ENCODE measurements around the gene CACNA2D4.

CACNA2D4 gene

DNA sequence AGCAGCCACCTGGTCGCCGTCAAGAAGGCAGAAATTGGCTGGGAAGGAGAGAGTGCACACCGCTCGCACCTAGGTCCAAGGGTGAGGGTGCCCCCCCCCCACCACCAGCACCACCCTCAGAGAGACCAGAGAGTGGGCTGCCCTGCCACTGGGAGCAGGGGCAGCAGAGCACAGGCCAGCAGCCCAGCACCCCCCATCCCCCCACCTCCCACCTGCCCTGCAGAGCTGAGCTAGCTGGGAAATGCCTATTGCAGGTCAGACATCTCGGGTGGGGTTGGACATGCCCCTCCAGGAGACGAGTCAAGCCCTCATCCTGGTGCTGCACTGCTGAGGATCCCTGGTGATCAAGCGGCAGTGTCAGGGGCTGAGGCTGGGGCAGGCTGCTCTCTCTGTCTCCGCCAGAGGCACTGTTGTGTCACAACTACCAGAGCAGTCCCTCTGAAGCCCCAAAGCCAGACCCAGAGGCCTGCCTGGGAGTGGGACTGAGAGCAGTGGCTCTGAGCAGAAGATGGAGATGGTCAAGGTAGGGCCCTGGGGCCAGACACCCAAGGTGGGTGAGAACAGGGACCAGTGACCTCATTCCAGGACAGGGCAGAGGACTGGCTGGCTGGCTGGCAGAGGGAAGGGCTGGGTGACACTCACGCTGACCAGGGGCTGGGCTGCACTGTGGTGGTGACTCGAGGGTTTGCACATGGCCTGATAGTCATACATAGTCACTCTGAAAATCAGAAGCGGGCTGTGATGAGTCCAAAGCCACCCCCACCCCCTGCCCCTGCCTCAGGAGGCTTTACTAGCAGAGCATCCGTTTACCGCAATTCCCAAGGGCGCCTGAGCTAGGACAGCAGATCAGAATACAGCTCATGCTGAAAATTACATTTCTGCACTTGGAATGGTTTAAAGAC is 117.8 kb downstream of the CACNA2D4 start:
- peak; percentile 78 for DNase-seq (ENCODE audit: low spot score)

DNA sequence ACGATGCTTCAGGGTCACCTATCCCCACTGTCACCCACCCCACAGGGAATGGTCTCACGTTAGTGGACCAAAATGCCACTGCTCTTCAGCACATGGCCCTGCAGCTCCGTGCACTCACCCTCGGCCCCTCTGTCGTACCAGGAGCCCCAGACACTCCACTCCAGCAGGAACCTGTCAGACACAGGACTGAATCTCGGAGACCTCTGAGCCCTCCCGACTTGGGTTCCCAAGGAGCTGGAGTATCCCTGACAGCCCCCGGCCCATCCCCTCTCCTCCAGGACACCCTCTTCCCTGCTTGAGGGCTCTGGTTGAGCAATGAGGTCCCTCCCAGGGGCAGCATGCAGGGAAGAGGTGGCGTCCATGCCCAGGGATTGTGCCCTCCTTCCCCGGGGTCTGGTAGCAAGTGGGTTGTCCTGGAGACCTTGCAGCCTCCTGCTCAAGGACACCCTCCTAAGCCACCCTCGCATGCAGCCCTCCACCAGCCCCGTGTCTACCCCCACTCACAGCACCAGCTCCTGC is 118.5 kb downstream of the CACNA2D4 start:
- peak; percentile 52 for DNase-seq (ENCODE audit: low spot score)

DNA sequence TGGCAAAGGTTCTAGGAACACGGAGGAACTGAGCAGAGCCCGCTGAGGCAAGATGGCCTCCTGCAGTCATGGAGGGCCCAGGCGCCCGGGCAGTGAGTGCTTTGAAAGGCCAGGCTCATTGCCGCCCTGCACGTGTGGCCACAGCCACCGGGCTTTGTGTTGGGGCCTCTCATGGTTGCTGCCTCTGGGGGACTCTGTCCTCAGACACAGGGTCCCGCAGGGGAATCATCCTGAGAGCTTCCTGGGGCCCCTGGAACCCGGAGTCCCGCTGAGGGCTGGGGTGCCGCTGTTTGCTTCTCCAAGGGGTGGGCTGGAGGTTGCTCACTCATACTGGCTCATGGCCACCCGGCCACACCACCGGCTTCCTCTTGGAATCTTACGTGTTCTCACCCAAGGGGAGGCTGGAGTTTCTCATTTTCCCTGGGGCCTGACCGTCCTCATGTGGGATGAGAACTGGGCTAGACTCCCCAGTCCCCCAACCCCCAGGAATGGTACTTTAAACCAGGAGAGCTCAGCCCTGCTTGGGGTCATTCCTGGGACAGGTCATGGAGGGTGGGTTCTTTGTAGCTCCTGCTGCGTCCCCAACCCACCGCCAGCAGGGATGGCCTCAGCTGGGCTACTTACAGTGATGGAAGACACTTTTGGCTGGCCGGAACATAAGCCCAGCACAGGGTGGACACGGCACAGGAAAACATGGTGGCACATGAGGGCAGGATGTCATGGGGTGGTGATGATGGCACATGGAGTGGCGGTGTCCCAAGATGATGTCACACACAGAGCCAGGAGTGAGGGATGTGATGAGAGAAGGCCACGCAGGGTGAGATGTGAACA is 119.2 kb downstream of the CACNA2D4 start:
- peak; percentile 46 for DNase-seq (ENCODE audit: low spot score)

DNA sequence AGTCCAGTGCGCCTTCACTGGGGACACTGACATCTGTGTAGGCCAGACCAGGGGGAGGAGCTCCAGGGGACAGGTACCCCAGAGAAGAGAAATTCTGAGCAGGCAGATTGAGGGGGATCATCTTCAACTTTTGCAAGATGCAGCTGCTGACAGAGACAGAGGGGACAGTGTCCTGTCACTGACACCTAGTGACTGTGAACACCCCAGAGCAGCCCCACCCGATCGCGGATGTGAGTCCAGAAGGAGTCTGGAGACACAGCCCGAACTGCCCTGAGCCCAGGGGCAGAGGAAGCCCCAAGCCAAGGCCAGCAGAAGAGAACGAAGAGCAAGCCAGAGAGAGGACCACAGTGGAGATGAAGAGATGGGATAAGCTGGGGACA is 119.8 kb downstream of the CACNA2D4 start:
- peak; percentile 52 for DNase-seq (ENCODE audit: low spot score)

DNA sequence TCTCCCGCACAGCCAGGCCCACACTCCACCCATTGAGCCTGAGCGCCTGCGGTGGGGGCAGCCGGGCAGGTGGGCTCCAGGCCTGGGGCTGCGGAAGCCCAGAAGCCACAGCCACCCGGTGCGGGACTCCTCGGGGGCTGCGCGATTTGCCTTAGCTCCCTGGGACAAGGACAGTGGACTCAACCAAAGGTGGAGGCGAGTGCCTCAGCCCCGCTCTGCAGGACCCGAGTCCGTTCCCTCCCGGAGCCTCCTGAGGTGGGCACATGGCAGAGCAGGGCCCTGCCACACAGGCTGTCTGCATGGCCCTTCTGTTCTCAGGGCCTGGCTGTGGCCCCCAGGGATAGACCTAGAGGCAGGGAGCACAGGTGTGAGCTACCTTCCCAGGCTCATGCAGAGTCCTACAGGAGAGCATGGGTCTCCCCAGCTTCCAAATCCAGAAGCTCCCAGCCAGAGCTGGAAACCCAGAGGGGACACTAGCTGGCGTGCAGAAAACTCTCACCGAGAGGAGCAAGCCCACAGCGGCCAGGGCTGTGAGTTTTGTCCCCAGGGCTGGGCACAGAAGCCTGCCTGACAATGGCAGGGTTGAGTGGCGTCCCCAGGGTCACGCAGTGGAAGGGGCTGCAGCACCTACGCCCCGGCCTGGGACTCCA is 120.3 kb downstream of the CACNA2D4 start:
- peak; percentile 54 for DNase-seq (ENCODE audit: low spot score)

DNA sequence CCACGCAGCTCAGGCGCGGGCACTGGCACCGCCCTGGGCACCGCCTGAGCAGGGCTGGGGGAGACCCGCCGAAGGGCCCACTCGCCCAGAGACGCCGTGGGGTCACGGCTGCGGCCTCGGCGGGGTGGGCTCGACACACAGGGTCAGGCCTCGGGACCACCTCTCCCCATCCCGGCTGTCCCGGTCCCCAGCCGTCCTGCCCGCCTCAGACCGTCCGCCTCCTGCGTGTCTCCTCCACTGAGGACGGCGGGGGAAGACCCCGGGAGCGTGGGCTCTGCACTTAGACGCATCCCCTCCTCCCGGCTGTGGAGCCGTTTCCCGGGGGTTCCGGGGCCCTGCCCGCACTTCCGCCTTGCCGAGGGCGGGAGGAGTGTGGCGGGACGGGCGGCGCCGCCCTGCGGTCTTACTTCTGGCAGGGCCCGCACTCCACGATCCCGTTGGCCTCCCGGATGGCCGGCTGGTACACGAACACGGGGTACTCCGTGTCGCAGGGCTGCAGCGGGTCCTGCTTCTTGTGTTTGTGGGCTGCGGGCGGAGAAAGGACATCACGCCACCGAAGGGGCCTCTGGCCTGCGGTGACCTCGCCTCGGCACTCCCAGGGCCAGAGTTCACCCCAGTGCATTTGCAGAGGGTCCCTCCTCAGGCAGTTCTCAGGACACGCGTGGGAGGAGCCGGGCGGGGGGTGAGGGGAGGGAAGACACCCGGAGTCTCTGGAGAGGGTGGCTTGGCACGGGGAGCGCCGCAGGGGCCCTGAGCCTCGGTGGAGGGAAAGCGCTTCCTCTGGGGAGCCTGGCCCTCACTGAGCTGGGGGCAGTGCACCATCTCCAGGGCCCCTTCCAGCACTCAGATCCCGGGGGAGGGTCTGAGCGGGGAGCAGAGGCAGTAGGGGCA is 121.2 kb downstream of the CACNA2D4 start:
- DNase-seq (ENCODE audit: low spot score): peak; percentile 59

DNA sequence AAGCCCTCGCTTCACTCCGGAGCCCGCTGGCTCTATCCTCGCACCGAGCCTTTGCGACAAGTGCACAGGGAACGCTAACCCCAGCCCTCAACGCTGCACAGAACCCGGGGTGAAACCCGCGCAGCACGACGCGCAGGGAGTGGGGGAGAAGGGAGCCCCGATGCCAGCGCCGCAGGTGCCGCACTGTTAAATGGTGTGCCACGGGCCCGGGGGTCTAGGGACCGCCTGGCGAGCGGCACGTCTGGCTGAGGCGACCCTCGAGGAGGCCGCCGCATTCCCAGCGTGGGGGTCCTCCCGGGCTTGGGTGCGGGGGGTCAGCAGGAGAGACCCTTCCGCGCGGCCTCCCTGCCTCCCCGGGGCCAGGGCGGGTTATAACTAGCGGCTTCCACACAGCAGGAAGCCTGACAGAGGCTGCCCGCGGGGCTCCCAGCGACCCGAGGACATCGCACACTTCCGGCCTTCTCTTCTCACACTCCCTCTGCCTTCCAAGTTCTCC is 121.9 kb downstream of the CACNA2D4 start:
- peak; percentile 55 for DNase-seq (ENCODE audit: low spot score)

DNA sequence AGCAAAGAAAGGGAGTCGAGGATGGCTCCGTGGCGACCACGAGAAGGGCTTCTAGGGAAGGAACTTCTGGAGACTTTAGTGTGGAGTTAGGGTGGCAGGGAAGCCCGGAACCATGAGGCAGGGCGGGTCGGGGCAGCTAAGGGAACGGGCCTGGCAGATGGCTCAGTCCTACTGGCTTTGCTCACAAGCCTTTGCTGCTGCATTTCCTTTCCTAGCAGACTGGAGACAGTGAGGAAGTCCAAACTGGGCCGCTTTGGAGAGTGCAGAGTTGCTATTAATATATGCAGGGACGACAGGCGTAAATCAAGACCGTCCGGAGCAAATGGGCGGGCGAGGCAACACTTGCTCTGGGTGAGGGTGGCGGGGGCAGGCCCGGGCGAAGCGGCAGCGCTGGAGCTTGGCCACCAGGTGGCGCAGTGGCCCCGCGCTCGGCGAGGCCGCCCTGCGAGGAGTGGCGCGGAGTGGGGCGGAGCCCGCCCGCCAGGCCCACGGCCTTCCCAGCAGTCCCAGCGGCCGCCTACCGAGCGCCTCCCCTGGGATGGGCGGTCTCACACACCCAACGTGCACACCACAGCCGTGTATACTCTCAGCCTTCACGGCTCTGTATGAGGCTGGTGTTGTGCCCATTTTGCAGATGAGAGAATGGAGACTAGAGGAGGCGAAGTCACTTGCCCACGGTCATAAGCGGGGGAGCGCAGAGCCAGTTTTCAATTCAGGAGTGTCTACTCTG is 122.5 kb downstream of the CACNA2D4 start:
- DNase-seq (ENCODE audit: low spot score): peak; percentile 95

DNA sequence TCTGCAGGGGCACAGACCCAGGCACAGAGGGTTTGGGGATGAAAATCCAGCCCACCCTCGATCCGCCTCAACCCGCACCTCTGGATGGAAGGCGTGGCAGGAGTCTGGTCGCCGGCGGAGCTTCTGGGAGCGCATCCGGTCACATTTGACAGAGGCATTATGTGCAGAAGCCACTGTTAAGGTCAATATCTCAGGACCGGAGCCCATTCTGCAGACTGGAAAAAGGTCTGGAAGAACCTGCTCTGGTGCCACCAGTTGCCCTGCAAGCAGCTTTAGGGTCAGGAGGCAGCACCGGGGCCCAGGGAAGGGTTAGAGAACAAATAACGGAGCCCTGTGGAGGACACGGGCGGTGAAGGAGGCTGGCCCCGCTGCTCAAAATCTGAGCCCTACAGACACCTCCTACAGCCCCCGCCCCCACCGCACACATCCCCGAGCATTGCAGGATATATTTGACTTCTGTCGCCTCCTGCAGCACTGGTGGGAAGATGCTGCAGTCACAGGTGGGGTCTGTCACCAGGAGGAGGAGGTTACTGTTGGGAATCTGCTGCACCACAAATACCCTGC is 123.1 kb downstream of the CACNA2D4 start:
- DNase-seq (ENCODE audit: low spot score): peak; percentile 55

DNA sequence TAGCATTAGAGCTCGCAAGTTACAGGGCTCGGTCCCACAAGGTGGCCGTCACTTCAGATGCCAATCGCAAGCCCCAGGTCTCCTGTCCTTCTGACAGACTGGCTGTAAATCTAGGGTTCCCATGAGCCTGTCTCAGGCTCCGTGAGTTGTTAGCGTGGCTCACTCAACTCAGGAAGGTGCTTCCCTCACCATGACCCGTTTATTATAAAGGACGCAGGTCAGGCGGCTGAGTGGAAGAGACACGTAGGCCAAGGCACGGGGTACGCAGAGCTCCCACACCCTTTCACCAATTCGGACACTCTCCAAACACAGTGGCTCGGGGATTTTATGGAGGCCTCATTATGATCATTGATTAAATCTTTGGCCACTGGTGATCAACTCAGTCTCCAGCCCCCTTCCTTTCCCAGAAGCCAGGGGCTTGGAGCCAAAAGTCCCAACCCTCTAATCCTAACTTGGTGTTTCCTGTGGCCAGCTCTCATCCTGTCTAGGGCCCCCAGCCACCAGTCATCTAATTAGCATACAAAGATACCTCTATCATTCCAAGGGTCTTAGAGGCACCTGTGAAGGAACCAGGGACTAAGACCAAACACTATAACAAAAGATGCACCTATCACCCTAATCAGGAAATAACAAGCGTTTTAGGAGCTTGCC is 123.9 kb downstream of the CACNA2D4 start:
- DNase-seq (ENCODE audit: low spot score): peak; percentile 41

DNA sequence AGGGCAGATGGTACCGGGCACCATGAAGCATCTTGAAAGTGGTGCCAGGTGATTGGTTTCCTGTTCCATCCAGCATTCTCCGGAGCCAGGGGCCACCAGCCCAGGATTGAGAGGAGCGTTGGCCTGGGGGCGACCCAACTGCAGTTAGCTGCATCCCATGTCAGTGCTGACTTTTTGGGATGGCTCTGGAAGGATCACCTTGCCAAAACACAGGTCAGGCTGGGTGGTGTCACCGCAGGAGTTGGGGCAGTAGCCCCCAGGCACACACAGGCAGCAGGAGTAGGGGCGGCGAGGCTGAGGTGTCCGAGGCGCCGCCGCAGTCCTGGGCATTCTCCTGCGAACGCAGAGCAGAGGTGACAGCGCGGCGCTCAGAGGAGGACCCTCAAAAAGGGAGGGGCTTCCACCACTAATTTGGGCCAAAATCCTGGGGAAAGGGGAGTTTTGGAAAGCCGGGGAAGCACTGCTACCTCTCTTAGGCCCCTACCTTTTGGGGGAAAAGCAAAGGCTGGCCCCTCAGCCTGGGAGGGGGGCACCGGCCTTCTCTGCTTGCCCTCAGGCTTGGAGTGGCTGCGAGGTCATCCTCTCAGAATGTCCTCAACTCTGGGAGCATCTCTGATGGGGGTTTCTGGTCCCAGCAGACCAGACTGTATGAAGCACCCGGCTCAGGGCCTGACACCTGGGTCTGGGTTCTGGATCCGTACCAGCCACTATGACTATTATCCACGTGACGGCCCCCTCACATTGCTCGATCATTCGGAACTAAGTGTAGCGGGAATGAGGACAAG is 124.8 kb downstream of the CACNA2D4 start:
- DNase-seq (ENCODE audit: low spot score): peak; percentile 44

DNA sequence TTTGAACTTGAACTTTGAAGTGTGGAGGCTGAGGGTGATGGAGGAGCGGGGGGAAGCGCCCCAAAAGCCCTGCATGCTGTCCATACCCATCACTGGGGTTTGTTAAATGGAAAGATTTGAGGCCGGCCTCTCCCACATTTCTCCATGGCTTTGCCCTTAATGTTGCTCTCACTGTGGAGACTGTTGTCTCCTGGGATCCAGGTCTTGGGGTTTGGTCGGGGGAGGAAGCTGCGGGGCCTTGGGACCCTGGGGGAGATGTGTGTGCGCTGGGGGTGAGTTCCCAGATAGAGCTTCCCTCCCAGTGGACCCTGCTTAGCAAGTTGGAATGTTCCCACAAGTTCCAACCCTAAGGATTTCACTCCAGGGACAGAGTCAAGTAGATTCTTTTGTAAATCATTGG is 126.0 kb downstream of the CACNA2D4 start:
- DNase-seq (ENCODE audit: low spot score): no peak

DNA sequence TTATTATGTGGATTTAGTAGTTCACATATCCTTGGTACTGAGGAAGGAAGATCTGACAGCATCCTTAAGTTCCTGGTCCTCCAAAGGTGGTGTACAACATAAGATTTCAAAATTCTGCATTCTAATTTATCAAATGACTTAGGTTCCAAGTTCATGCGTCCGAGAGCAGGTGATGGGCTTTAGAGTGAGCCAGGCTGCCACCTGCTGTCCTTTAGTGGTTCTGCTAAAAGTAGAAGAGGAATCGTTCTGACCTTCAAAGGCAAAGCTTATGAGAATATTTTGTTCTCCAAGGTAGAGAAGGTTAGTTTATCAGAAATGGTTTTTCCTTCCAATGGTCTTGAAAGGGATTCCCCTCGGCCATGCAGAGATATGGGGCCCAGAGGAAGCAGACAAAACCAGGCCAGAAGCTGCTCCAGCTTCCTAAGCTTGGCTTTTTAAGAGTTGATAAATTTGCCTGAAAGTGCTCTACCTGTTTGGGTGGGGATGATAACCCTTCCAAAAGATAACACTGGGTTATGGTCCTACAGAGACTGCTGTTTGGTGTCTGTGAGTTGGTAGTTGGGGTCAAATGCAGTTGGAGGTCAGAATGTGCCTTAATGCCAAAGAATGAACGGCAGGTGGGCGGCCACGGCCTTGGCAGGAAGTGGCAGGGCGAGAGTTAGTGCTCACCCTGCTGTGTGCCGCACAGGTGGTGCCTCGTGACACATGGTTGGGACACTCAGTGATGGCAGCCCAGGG is 127.2 kb downstream of the CACNA2D4 start:
- DNase-seq (ENCODE audit: low spot score): peak; percentile 53

DNA sequence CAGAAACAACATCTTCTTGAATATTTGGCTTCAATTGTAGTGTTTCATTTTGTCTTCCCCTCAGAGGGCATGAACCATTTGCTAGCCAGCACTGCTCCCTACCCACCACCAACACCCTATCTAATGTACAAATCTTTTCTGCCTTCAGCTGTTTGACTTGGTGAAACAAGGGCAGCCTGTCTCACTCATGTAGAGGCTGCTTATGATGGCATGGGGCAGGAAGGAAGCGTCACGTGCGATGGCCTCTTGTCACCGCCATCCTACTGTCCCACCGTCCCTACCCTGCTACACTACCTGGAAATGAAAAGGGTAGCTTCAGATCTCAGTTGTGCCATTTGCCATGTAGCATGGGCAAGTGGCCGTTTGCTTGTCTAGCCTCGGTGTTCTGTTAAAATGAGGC is 128.0 kb downstream of the CACNA2D4 start:
- DNase-seq (ENCODE audit: low spot score): no peak

DNA sequence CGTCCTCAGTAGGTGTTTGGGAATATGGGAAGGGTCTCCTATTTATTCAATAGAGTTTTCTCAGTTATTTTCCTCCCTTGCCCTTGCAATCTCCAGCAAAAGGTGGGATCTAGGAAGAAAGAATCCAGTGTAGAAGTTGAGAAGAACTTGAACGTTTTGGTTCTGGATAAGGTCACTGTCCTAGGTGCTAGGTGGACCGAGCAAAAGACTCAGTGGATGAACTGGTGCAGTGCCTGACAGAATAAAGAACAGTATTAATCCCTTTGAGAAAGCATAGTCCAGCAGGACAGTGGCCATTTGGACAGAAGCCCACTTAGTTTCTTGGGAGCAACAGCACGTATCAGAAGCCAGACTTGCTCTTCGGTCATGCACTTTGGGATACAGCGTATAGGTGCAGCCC is 130.7 kb downstream of the CACNA2D4 start:
- DNase-seq (ENCODE audit: low spot score): no peak

DNA sequence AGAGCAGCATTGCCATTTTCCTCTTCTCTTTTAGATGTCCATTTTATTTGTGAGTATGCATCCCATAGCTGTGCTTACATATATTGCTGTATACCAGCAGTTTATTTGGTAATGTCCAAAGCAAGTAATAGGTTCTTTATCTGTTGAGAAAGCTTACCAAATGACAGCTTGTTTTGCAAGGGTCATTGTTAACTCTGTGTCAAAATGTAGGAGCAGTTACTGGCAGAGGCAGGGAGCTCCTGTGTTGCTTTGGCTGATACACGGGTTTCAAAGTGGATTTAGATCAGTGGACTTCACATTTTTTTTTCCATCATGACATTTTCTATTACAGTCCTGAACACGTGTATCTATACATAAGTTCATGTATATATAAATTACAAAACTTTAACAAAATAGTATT is 136.2 kb downstream of the CACNA2D4 start:
- DNase-seq (ENCODE audit: low spot score): no peak

DNA sequence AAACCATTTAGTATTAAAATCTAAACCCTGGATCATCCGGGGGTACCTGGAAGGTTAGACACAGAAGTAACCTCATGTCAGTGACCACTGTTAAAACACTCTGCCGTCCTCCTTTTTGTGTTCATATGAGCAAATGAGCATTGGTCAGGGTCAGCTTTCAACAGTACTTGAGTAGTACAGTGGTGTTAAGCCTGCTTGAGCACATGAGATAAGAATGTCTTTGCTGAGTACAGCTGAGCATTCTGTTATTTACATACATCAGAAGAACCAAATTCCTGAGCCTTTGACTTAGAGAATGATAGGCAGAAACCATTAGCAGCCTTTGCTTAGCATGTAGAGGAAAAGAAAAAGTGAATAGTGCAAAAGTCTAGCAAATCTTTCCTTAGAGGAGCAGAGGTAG is 136.7 kb downstream of the CACNA2D4 start:
- DNase-seq (ENCODE audit: low spot score): no peak

DNA sequence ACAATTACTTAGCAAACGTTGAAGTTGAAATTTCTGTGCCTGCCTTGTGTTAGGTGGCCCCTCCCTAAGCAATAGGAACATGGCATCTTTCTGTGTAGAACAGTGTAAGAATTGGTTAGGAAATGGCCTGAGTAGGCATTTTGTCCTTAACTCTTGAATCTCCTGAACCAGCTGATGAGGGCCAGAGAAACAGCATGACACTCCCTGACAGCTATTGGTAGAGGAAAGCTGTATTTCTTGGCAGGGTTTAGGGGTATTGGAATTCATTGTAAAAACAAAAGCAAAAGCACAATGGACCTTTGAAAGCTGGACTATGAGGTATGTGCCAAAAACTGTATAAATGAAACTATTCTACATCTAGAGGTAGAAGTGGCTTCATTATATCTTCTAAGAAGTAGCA is 138.7 kb downstream of the CACNA2D4 start:
- DNase-seq (ENCODE audit: low spot score): no peak

All from ecto neural progenitor cell (in vitro differentiated cells).